ENCODE measurements around the gene ADAM11.

DNA sequence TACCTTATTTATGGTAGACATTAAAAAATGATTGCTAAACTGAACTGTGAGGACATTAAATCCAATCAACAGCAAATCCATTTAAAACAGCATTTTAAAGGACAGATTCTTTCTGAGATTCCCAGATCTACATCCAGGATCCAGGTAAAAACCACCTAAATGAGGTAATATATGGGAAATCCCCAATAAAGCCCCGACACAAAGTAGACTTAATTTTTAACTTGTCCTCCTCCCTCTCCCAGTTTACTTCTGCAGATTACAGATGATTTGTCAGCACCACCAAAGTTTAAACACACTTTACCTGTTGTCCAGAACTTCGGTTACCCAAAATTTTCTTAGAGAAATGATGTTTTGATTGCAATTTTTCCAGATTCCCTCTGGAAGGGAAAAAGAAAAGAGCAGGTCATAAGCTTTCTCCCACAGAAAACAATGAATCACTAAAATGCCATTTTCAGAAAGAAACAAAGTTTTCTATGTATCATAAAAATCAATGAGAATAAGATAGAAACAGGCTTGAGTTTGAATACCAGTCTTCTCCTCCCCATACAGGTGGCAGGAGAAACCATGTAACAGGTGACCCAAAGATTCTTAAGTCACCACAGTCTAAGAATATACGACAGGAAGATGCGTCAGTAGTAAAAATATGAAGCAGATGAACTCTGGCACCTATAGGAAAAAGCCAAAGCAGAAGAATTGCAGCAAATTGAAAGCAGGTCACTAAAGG, 48.5 kb downstream of the ADAM11 start:
- TF ChIP-seq, protein P1, sequence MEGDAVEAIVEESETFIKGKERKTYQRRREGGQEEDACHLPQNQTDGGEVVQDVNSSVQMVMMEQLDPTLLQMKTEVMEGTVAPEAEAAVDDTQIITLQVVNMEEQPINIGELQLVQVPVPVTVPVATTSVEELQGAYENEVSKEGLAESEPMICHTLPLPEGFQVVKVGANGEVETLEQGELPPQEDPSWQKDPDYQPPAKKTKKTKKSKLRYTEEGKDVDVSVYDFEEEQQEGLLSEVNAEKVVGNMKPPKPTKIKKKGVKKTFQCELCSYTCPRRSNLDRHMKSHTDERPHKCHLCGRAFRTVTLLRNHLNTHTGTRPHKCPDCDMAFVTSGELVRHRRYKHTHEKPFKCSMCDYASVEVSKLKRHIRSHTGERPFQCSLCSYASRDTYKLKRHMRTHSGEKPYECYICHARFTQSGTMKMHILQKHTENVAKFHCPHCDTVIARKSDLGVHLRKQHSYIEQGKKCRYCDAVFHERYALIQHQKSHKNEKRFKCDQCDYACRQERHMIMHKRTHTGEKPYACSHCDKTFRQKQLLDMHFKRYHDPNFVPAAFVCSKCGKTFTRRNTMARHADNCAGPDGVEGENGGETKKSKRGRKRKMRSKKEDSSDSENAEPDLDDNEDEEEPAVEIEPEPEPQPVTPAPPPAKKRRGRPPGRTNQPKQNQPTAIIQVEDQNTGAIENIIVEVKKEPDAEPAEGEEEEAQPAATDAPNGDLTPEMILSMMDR (IDR thresholded peaks at IDR 0.05), result no peak
- no peak for TF ChIP-seq POLR2A (IDR thresholded peaks at IDR 0.05)

Measured in adrenal gland (tissue), 5 donors.